GM19395 (cell line): ENCODE results near the gene NELFB.

Experiments
- ATAC-seq: cut with Tn5 transposase; IDR thresholded peaks from one replicate; pipeline ENCODE4 v1.9.1; 2021; ENCODE audit warnings: mild to moderate bottlenecking, moderate library complexity; ENCODE audit not compliant: unreplicated experiment

The NELFB gene

DNA sequence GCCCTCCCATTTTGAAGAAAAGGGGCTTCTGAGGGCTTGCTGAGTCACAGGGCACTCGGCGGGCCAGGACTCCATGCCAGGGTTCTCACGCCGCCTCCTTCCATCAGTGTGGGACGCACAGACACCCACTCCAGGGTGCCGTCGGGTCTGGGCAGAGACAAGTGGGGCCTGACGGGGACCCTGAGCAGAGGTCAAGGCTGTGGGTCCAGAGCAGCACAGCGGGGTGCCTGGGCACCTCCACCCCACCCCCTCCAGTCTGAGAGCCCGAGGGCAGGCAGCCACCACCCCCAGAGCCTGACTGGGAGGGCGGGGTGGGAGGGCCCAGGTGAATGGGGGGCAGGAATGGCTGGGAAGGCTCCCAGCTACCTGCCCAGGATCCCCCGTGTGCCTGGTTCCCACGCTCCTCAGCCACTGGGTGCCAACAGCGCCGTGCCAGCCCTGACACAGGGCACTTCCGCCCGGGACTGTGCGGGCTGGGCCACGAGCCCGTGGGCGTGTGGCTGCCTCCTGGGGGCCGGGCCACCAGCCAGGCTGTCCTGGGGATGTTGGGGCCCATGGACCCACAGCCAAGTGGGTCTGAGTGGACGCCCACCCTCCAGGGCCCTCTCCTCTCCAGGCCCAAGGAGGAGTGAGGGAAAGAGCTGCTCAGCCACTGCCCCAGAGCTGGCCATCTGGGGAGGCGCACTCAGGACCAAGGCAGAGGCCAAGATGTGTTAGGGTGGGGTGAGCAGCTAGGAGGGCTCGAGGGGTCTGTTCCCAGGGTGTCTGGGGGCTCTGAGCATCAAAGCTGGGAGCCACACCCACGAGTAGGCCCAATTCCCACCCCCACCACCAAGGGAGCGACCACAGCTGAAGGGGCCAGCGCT lies 57.1 kb downstream of the NELFB start:
- no peak for ATAC-seq

DNA sequence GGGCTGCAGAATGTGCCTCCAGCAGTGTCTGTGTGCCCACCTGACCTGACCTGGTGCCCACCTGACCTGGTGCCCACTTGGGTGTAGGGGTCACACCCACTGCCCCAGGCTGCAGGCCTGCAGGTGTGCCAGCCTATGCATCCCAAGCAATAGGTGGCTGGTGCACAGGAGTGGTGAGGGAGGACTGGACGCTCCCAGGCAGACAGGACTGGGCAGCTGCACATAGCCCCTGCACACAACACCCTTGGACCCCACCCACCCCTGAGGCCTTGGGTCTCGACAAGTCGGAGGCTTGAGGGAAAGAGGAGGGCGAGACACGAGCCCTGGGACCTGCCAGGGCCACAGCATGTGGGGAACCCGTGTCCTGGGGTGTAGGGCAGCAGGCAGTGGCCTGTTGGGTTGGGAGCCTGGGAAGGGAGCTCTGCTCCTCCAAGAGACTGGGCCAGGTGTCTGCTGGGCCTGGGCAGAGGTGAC lies 57.8 kb downstream of the NELFB start:
- no peak for ATAC-seq

DNA sequence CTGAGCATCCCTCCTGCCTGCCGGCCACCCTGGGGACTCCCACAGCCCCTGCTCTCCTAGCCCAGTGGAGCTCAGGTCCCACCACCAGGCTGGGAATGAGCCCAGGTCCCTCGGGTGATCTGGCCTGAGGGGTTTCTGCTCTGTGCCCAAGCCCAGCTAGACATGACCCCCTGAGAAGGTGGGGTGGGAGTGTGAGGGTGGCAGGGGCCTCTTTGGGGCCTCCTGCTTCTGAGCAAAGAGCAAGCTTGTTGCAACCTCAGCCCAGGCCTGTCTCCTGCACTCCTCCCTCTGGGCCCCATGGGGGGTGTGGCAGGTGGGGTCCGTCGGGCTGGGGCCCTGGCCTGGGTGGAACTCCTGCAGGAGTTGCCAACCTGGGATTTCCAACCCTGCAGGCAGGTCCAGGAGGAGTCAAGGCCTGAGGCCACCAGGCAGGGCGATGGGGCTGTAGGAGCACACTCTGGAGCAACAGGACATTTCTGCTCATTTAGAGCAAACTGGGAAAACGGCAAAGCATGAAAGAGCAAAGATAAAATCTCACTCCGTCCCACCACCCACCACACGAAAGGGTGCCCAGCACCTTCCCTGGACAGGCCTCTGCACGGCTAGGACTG lies 58.3 kb downstream of the NELFB start:
- ATAC-seq, result no peak

DNA sequence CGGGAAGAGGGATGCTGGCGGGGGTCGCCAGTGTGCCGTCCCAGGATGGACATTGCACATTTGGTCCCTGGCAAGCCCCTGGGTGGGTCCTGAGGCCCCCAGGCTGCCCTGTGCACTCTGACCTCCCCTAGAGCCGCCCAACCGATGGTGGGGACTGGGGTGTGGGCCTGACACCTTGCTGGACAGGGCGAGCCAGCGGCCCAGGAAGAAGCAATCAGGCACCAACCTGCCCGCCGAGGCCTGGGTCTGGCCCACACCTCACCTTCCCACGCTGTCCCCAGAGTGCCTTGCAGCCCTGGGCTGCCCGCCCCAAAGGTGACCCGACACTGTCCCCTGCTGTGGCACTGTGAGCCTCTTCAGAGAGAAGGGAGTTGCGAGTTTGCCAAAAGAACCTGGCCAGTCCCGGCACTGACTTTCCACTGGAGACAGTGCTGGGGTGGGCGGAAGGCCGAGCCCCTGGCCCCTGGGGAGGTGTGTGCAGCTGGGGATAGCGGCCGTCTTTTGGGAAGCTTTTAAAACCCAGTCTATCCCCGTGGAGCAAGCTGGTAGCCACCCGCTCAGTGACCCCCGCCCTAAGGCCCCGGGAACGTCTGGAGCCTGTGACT lies 58.9 kb downstream of the NELFB start:
- no peak for ATAC-seq

DNA sequence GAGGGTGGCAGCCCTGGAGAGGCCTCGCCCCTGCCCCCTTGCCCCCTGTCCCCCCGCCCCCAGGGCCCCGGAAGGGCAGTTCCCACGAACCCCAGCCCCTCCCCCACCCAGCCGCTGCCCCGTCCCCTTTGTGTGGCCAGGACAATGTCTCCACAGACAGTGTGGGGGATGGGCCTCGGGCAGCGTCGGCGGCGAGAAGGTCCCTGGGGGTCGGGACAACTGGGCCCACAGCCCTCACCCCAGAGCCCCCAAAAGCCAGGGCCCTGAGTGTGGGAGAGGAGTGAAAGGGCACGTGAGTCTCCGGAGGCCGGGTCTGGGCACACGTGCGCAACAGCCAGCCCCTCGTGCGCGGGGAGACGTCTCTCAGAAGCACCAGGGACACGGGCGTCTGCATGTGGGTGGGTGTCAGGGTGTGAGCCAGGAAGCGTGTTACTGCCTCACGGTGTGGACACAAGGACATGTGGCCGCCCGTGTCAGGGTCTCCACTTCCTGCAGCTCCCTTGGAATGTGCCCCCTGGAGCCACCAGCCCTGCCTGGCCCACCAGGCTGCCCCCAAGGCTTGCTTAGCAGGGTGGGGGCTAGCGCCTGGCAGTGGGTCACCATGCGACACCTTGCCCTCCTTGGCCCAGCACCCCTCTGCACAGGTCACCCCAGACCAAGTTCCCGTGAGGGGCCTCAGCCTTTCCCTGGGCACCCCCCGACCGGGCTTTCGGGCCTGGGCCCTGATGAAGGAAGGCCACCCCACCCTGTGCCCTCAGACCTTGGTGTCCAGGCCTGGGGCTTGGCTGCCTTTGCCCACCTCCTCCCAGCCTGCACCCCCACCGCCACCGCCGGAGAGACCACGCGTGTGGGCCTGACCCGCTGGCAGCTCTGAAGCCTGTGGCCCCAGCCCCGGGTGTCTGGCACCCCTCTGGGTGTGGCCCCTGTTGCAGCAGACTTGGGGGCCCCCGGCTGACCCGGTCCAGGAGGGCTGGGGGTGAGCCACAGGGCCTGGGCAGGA lies 59.7 kb downstream of the NELFB start:
- no peak for ATAC-seq

DNA sequence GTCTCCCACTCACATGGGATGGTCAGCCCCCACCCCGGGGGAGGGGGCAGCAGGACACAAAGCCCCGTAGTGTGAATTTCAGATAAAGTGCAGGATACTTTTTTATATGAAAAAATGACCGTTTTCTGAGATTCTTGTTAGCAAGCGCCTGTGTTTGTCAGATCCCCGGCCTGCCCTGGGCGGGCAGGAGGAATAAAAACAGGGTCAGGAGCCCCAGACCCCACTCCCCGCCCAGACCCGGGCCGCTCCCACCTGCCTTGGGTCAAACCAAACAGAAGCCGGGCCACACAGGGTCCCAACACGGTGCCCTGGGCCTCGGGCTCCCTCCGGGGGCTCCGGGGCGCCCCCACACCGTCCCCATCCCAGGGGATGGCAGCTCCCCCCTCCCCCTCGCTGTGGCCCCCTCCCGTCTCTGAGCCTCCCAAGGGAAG lies 60.5 kb downstream of the NELFB start:
- no peak for ATAC-seq

DNA sequence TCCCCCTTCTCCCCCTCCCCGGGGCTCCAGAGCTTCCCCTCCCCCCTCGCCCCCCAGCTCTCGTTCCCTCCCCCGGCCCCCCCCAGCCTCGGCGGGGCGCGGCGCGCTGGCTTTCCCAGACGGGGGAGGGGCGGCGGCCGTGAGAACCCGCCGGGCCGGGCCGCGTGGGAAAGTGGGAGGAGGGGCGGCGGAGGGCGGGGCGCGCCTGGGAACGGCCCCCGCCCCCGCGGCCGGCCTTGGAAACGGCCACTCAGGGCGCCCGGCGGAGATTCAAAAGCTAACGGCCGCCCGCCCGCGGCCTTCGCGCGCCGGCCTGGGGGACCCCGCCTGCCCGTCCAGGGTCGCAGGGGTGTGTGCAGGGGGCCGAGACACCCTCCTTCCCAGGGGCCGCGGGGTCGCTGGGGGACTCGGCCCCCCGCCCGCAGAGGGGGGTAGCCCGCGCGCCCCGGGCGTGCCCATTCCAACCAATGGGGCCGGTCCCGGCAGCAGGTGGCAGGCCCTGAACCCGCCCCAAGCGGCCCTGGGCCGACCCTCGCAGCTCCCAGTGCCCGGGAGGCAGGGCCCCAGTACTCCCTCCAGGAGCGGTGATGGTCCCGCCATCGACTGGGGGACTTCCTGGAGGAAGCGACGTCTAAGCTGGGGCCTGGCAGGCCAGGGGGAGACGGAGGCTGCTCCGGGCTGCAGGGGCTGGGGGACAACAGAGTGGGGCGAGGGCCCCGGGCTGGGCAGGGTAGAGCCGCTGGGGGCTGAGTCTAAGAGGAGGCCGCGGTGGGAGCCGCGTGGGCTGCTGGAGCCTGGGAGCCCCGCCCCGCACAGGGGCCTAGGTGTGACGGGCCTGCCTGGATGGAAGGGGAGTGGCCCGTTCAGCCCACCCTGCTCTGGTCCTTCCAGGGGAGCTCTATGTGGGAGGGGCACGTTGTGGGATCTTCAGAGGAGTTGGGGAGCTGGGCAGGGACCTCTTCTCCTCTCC lies 61.2 kb downstream of the NELFB start:
- no peak for ATAC-seq

DNA sequence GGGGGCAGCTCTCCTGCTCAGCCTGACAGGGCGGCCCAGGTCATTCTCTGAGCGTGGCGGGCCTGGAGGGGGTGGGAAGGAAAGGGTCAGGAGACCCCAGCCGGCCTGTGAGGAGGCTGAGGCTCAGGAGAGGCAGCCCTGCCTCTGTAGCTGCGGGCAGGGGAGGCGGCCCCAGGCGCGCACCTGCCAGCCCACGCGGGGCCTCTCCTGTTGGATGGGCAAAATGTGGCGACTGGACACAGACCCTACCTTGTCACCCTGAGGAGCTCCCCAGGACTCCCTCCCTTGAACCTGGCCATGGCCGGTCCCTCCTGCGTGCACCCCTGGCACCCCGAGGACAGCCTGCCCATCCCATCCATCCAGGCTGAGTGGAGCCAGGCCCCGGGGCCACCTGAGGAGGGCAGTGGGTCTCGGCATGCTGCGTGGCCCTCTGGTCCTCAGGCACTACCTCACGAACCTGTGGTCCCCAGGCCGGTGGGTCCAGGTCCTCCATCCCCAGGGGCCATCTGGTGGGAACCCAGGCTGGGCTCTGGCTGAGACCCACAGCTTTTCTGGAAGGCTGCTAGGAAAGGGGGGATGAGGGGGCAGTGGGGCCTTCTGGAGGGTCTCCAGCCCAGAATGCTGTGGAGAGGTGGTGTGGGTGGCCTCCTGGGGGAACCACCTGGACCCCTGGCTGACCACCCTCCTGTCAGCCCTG lies 62.0 kb downstream of the NELFB start:
- ATAC-seq, result no peak

DNA sequence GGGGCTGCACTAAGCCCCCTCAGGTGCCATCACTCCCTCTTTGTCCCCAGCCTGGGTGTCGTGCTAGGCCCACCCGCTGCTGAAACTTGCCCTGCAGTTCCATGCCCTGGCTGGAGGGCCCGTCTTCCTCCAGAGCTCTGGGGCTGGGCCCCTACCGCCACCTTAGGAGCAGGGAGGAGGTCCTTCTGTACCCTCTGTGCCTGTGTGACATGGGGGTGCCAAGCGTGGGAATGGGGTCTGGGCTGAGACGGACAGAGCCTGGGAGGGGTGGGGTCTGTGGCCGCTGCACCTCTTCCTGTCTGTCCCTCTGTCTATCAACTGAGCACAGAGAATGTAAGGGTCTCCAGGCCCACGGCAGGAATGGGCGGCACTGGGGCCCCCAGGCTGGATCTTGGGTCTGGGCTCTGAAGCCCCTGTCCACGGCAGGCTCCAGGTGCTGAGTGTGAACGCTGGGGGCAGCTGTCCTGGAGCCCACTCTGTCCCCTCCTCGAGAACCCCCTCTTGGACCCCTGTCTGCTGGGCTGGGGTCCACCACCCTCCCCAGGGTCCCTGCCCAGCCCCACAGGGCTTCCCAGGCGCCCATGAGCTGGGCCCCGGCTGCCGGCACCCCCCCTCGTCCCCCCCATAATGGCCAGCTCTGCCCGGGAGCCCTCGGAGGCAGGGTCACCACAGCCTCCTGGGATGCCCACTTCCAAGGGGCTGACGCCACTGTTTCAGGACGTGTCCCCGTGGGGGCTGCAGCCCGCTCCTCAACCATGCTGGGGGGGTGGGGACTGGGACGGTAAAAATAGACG lies 62.8 kb downstream of the NELFB start:
- ATAC-seq, result no peak

DNA sequence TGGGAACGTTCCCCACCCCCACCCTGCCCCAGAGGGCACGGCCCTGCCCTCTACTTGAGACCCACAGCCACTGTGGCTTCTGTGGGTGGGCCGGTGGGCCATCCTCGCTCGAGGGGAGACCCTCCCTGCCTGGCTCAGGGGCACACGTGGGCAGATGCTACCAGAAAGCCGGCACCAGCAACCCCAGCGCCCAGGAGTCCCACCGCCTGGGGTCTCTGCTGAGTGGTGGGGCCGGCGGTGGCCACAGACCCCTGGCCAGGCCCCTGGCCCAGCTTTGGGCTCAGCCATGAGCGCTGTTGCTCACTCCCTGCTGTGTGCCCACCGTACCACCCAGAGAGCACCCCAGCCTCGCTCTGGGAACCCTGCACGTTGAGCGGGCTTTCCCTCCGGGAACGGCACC lies 63.5 kb downstream of the NELFB start:
- no peak for ATAC-seq

DNA sequence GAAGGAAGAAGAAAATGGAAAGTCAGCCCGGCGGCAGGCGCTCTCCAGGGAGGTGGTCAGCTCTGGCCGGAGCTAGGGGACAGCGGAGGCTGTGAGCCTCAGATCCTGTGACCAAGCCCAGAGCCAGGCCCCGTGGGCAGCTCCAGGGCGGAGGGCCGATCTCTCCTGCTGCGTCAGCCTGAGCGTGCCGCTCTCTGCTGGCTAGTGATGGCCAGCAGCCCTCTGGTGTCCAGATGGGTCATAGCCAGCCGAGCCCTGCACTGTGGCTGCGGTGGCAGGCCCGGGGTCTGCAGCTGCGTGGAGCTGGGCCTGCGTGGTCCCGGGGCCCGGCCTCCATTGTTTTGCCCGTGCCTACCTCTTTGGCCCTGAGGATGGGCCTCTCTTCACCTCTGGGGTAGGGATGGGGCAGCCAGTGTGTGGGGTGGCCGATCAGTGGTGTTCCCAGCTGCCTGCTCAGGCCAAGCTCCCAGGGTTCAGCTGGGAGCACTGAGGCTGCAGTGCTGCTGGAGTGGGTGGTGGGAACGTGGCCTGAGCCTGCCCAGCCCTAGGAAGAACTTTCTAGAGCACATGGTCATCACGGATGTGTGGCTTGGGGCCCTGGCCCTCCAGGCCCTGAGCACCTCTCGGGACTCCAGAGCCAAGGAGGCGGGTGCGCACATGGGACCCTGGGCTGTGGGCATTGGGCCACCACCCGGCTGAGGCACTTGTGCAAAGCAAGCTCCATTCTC lies 64.0 kb downstream of the NELFB start:
- no peak for ATAC-seq

DNA sequence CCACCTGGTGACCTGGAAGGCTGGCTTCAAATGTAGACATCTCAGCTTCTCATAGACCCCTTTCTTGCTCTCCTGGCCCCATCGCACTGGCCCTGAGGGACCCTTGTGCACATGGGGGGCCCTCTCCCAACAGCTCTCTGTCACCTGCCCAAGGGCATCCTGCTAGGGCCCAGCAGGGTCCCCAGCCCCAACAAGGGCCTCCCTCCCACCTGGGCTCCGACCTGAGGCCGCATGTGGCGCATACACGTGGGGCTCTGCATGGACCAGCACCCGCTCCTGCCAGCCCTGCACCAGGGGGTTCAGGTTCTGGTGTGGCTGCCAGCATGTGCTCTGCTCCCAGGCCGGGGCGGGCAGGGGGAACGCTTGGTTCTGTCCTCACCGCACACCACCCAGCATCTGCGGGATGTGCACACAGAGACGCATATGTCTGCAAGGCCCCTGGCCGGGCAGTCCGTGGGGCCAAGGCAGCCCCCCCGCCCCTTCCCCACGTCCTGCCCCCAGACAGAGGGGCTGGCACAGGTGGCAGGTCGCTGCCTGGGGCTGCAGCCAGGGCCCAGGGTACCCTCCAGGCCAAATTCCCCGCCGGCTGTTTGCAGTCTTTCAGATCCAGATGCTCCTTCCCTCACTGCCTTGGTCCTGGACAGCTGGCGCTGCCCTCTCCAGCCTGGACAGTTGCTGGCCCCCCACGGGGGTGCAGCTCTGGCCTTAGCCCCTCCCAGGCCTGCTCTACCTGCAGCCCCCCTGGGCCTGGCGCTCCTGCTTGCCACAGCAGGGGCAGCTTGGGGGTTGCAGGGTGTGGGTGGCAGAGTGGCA lies 64.8 kb downstream of the NELFB start:
- ATAC-seq, result no peak

DNA sequence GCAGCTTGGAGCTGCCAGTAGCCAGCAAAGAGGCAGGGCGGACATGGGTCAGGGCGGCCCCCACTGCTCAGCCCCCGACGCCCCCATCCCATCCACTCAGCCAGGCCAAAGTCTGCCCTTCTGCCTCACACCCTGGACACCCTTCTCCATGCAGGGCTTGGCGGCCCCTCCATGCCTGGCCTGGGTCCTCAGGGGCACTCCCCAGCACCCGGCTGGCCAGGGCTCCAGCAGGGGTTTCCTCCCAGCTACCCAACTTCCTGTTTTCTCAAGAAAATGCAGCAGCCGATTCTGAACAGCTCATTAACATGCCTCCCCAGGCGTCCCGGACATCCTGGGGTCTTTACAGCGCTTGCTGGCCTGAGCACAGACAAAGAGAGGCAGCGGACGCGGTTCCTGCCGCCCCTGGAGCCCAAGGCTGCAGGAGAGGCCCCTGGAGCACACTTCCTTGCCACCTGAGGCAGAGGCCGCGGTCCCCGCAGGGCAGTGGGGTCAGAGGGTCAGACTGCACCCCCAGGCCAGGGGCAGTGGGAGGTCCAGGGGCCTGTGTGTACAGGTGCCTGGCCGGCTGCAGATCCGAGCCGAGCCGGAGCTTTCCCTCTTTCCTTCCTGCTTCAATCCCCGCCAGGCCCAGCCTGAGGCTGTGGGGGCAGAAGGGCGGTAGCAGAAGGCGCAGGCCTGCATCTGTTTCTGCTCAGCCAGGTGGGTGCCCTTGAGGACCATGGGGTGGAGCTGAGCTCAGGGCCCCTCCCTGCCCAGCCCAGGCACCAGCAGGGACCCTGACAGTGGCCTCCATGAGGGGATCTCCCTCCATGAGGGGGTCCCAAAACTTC lies 65.6 kb downstream of the NELFB start:
- no peak for ATAC-seq

DNA sequence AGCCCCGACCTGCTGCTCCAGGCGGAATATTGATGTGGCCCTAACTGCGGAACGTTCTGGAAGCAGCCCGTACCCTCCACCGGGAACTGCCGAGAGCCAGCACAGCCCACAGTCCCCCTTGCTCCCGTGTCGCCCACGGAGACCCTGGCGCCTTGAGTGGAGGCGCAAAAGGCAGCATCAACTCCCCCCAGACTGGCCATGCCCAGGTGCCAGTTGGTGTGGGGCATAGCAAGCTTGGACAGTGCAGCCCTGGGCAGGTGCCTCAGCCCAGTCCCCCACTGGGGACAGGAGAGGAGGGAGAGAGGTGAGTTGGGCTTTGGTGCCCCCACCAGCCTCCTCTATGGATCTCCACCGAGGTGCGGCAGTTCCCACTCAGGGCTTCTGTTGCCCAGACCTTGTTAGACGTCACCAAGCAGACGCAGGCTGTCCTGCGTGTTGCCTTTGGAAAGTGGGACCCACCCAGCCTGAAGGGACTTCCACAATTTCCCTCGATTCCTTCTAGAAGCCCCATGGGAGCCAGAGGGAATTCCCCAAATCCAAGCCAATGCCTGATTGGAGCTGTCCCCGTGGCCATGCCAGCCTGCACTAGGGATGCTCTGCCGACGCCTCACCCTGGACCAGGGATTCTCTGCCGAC lies 66.7 kb downstream of the NELFB start:
- no peak for ATAC-seq
